Measurements from ENCODE around the gene ROBO1. TPM values are rescaled to one million over a fixed set of nuclear protein-coding genes. Genes with fewer than 3 reads are reported as not detected.
"Not testable (repeated sequence)": the region's sequence is repeated elsewhere in the genome, so short reads cannot be mapped to it uniquely, and the experiment has no call there.

The ROBO1 gene
- total and polyA plus RNA-seq, 2 of the 13 experiments (the other 11 are each of a cell fraction or from before 2014, with no cell fraction given) = 52.2 to 71.0 TPM

DNA sequence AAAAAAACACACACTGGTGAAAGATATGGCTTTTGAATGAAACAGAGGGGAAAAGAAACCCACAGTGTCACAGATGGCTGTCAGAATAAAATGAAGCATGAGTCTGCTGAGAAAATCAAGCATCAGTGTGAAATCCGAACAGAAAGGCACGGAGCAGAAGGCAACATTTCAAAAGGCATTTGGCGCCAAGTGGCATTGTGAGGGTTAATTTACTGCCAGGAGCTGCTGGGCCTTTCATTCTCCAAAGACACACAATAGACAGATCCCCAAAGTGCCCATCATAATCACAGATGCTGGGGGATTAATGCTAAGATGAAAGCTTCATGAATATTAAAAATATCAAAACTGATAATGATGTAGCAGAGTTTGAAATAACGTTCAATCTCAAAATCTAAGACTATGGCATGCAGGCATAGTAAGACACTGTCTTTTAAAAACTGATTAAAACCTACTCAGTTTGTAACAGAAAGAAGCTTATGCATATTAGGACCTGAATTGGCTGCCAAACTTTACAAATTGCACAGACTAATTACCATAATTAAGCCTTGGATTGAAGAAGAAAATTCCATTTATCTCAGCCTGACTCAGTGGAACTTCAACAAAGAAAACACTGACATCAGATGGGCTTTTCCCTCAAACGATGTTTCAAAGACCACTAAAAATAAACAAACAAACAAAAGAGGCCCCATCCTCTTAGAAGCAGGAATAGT lies 589.2 kb downstream of the ROBO1 start (continued):
- TF ChIP-seq, protein P1, sequence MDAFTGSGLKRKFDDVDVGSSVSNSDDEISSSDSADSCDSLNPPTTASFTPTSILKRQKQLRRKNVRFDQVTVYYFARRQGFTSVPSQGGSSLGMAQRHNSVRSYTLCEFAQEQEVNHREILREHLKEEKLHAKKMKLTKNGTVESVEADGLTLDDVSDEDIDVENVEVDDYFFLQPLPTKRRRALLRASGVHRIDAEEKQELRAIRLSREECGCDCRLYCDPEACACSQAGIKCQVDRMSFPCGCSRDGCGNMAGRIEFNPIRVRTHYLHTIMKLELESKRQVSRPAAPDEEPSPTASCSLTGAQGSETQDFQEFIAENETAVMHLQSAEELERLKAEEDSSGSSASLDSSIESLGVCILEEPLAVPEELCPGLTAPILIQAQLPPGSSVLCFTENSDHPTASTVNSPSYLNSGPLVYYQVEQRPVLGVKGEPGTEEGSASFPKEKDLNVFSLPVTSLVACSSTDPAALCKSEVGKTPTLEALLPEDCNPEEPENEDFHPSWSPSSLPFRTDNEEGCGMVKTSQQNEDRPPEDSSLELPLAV (CRISPR knock-in tag; conservative IDR thresholded peaks at IDR 0.05; ENCODE audit: low read depth) = no peak
- no peak for TF ChIP-seq MIXL1 (CRISPR knock-in tag; IDR thresholded peaks at IDR 0.05)
- no peak for TF ChIP-seq NR2F1 (CRISPR knock-in tag; IDR thresholded peaks at IDR 0.05)
- TF ChIP-seq, protein P2, sequence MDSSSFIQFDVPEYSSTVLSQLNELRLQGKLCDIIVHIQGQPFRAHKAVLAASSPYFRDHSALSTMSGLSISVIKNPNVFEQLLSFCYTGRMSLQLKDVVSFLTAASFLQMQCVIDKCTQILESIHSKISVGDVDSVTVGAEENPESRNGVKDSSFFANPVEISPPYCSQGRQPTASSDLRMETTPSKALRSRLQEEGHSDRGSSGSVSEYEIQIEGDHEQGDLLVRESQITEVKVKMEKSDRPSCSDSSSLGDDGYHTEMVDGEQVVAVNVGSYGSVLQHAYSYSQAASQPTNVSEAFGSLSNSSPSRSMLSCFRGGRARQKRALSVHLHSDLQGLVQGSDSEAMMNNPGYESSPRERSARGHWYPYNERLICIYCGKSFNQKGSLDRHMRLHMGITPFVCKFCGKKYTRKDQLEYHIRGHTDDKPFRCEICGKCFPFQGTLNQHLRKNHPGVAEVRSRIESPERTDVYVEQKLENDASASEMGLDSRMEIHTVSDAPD (CRISPR knock-in tag; IDR thresholded peaks at IDR 0.05) = no peak
- TF ChIP-seq MAFG (CRISPR knock-in tag; IDR thresholded peaks at IDR 0.05) = no peak
- TF ChIP-seq FOXP1 (IDR thresholded peaks at IDR 0.05) = no peak
- no peak for TF ChIP-seq FOXP1 (CRISPR knock-in tag; IDR thresholded peaks at IDR 0.05)
- no peak for TF ChIP-seq ISX (CRISPR knock-in tag; conservative IDR thresholded peaks at IDR 0.05)

GRCh38 chr3:79175870-79176269 lies 591.9 kb downstream of the ROBO1 start:
- 15% methylated on average over 1 of the region's 1 CpG for WGBS (ENCODE audit: low lambda C conversion rate)
- H3K79me2 ChIP-seq (ENCODE audit: insufficient read depth, low read length) = no peaks in the 10 kb centered on the region
- in situ Hi-C loops (cut with HindIII; ENCODE audit: extremely low pct_ligation_motif_present, low pct_unique_long_range_greater_than_20kb) = no loop called here
- no TSS peak for BruUV-seq (replicated peaks)
- H3K4me1 ChIP-seq (ENCODE audit: insufficient read depth, low read length) = no peaks in the 10 kb centered on the region
- DNase-seq (ENCODE audit: low spot score) (no peak), ATAC-seq (no peak), FAIRE-seq (no peak)
- no peaks in the 10 kb centered on the region for H3K9me3 ChIP-seq (ENCODE audit: low read length)
- no peaks in the 10 kb centered on the region for H4K20me1 ChIP-seq (ENCODE audit: insufficient read depth, low read length)
- no peaks in the 10 kb centered on the region for H3K27me3 ChIP-seq (ENCODE audit: control insufficient read depth in 1 of 2, insufficient read depth in 2 of 2, low read length in 2 of 2)
- TF ChIP-seq ZNF30 (CRISPR knock-in tag; IDR thresholded peaks at IDR 0.05) = no peak
- TF ChIP-seq ARNTL (CRISPR knock-in tag; IDR thresholded peaks at IDR 0.05) = no peak
- TF ChIP-seq, protein P3, sequence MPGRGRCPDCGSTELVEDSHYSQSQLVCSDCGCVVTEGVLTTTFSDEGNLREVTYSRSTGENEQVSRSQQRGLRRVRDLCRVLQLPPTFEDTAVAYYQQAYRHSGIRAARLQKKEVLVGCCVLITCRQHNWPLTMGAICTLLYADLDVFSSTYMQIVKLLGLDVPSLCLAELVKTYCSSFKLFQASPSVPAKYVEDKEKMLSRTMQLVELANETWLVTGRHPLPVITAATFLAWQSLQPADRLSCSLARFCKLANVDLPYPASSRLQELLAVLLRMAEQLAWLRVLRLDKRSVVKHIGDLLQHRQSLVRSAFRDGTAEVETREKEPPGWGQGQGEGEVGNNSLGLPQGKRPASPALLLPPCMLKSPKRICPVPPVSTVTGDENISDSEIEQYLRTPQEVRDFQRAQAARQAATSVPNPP (CRISPR knock-in tag; IDR thresholded peaks at IDR 0.05) = no peak
- no peak overlapping the region for H3K9ac ChIP-seq (ENCODE audit: insufficient read depth, low read depth, low read length)
- no peak overlapping the region for H2AFZ ChIP-seq (ENCODE audit: low read length)
- CTCF ChIA-PET (ENCODE audit: low intra/inter-chr PET ratio, low total read pairs) = no interaction called here
- POLR2A ChIA-PET = no interaction called here
- H3K4me2 ChIP-seq (ENCODE audit: low read depth, low read length) = no peak overlapping the region
- no peak overlapping the region for H3K27ac ChIP-seq (ENCODE audit: extremely low read length, insufficient read depth, low read length)
- intact Hi-C loops (cut with micrococcal nuclease; ENCODE audit: unreplicated experiment) = no loop called here
- H3K36me3 ChIP-seq (replicated peaks in 1 of 2; ENCODE audit: control insufficient read depth in 1 of 2, insufficient read depth in 2 of 2, low read length in 2 of 2) = no peaks in the 10 kb centered on the region
- no peak overlapping the region for H3K4me3 ChIP-seq (replicated peaks in 1 of 3; ENCODE audit: insufficient read depth in 1 of 3, low read depth in 2 of 3, low read length in 3 of 3)

DNA sequence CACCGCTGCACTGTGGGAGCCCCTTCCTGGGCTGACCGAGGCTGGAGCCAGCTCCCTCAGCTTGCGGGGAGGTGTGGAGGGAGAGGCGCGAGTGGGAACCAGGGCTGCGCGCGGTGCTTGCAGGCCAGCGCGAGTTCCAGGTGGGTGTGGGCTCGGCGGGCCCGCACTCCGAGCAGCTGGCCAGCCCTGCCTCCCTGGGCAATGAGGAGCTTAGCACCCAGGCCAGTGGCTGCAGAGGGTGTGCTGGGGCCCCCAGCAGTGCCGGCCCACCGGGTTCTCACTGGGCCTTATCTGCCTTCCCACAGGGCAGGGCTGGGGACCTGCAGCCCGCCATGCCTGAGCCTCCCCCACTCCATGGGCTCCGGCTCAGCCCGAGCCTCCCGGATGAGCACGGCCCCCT lies 594.5 kb downstream of the ROBO1 start:
- H3K4me1 ChIP-seq (ENCODE audit: insufficient read depth, low read length); H3K4me3 ChIP-seq (replicated peaks in 1 of 3; ENCODE audit: insufficient read depth in 1 of 3, low read depth in 2 of 3, low read length in 3 of 3); H3K27me3 ChIP-seq (ENCODE audit: control insufficient read depth in 1 of 2, insufficient read depth in 2 of 2, low read length in 2 of 2); H3K4me2 ChIP-seq (ENCODE audit: low read depth, low read length); in situ Hi-C loops (cut with HindIII; ENCODE audit: extremely low pct_ligation_motif_present, low pct_unique_long_range_greater_than_20kb); DNase-seq (ENCODE audit: low spot score); H2AFZ ChIP-seq (ENCODE audit: low read length); POLR2A ChIA-PET; BruUV-seq (replicated peaks); ATAC-seq; intact Hi-C loops (cut with micrococcal nuclease; ENCODE audit: unreplicated experiment); H4K20me1 ChIP-seq (ENCODE audit: insufficient read depth, low read length); H3K9me3 ChIP-seq (ENCODE audit: low read length); H3K79me2 ChIP-seq (ENCODE audit: insufficient read depth, low read length); H3K36me3 ChIP-seq (replicated peaks in 1 of 2; ENCODE audit: control insufficient read depth in 1 of 2, insufficient read depth in 2 of 2, low read length in 2 of 2); H3K27ac ChIP-seq (ENCODE audit: extremely low read length, insufficient read depth, low read length); FAIRE-seq; H3K9ac ChIP-seq (ENCODE audit: insufficient read depth, low read depth, low read length); CTCF ChIA-PET (ENCODE audit: low intra/inter-chr PET ratio, low total read pairs): not testable (repeated sequence)
- 87% methylated on average over 12 of the region's 21 CpGs for WGBS (ENCODE audit: low lambda C conversion rate)
